Ascending aorta (tissue), 2 donors: ENCODE results near the gene LENG8. TPM values are rescaled to one million over a fixed set of nuclear protein-coding genes. Genes with fewer than 3 reads are reported as not detected.
"Not testable (repeated sequence)": the region's sequence is repeated elsewhere in the genome, so short reads cannot be mapped to it uniquely, and the experiment has no call there.

Experiments
- DNase-seq, 2 donors: peaks; one replicate each; pipeline ENCODE4 v3.0.0-alpha.2; 2019; ENCODE audit warnings: low spot score in 2 of 2
- H3K27ac ChIP-seq, 2 donors: fragments of 200-600 bp; sonication (generic); one replicate each; pipeline ENCODE4 v1.5.1; 2016 to 2017; ENCODE audit warnings: mild to moderate bottlenecking in 1 of 2
- H3K27me3 ChIP-seq: fragments of 200-600 bp; sonication (generic); one replicate; pipeline ENCODE4 v1.5.1; 2017
- H3K36me3 ChIP-seq, 2 donors: fragments of 200-600 bp; sonication (generic); one replicate each; pipeline ENCODE4 v1.5.1; 2016
- H3K4me1 ChIP-seq, 2 donors: fragments of 200-600 bp; sonication (generic); one replicate each; pipeline ENCODE4 v1.5.1; 2016 to 2017; ENCODE audit warnings: mild to moderate bottlenecking in 1 of 2
- H3K4me3 ChIP-seq, 2 donors: fragments of 200-600 bp; sonication (generic); one replicate each; pipeline ENCODE4 v1.5.1; 2016 to 2017; ENCODE audit warnings: mild to moderate bottlenecking in 1 of 2
- H3K9me3 ChIP-seq, 2 donors: fragments of 200-600 bp; sonication (generic); one replicate each; pipeline ENCODE4 v1.5.1; 2016
- intact Hi-C: fragments of 100-400 bp; cut with DNase I; formaldehyde crosslinking; loops from one replicate; pipeline ENCODE4 v1.15.1; 2023
- total RNA-seq: library from RNA; depleted of rRNA; stranded (reverse); fragments of >200 nt; gene quantifications from one replicate; pipeline ENCODE4 v1.1.0, GENCODE V29; 2016
- TF ChIP-seq, protein P1 (sequence below), 3 experiments: fragments of 200-600 bp in 2 of 3; fragments of 450-650 bp in 1 of 3; sonication (generic) in 2 of 3; IDR thresholded peaks; one replicate each; pipeline ENCODE4 v1.5.1; 2016 to 2019; ENCODE audit warnings: antibody characterized with exemption in 3 of 3, mild to moderate bottlenecking in 1 of 3, moderate library complexity in 1 of 3

The LENG8 gene
- total RNA-seq, 1 donor from 2014 or later: 402 TPM

DNA sequence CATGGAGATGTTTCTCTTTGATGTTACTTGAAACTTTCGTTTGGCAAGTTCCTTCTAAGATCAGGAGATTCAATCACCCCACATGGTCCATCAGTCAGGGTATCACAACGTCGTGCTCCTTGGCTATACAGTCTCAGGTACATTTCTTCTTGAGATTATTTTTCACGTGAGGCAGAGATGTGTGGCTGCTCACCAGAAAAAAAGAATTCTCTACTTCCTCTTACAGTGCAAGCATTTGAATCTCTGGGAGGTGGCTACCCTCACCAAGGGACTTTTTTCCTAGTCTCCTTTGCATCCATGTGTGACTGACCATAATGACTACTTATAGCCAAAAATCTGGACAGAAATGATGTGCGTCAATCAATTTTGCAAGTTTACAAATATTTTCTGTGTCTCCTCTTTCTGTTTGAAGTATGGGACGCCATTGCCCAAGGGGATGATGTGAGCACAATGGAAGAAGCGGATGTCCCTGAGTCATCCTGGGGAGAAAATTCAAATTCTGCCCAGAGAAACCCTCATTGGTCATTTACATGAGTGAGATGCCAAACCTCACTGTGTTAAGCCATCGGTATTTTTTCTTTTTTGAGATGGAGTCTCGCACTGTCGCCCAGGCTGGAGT, 45.1 kb downstream of the LENG8 start:
- H3K27me3 ChIP-seq: no peaks in the 10 kb centered on the region
- DNase-seq: no peak
- no peaks in the 10 kb centered on the region for H3K36me3 ChIP-seq
- H3K4me3 ChIP-seq: no peak overlapping the region
- H3K4me1 ChIP-seq: no peaks in the 10 kb centered on the region
- no peaks in the 10 kb centered on the region for H3K9me3 ChIP-seq
- H3K27ac ChIP-seq: no peak overlapping the region
- intact Hi-C loops: no loop called here
- TF ChIP-seq, protein P1, sequence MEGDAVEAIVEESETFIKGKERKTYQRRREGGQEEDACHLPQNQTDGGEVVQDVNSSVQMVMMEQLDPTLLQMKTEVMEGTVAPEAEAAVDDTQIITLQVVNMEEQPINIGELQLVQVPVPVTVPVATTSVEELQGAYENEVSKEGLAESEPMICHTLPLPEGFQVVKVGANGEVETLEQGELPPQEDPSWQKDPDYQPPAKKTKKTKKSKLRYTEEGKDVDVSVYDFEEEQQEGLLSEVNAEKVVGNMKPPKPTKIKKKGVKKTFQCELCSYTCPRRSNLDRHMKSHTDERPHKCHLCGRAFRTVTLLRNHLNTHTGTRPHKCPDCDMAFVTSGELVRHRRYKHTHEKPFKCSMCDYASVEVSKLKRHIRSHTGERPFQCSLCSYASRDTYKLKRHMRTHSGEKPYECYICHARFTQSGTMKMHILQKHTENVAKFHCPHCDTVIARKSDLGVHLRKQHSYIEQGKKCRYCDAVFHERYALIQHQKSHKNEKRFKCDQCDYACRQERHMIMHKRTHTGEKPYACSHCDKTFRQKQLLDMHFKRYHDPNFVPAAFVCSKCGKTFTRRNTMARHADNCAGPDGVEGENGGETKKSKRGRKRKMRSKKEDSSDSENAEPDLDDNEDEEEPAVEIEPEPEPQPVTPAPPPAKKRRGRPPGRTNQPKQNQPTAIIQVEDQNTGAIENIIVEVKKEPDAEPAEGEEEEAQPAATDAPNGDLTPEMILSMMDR (IDR thresholded peaks at IDR 0.05): no peak

DNA sequence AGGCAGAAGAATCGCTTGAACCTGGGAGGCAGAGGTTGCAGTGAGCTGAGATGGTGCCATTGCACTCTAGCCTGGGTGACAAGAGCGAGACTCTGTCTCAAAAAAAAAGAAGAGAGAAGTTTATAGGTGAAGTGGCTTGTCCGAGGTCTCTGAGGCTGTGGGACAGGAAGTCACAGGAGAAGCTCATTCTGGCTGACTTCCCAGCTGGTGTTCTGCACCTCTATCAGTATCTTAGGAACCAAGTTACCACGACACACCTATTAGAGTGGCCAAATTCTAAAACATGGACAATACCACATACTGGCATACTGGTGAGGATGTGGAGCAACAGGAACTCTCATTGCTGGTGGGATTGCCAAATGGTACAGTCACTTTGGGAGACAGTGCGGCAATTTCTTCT, 46.3 kb downstream of the LENG8 start:
- H3K27ac ChIP-seq, DNase-seq, H3K9me3 ChIP-seq, H3K4me1 ChIP-seq, H3K4me3 ChIP-seq, H3K36me3 ChIP-seq, H3K27me3 ChIP-seq, intact Hi-C loops: not testable (repeated sequence)

DNA sequence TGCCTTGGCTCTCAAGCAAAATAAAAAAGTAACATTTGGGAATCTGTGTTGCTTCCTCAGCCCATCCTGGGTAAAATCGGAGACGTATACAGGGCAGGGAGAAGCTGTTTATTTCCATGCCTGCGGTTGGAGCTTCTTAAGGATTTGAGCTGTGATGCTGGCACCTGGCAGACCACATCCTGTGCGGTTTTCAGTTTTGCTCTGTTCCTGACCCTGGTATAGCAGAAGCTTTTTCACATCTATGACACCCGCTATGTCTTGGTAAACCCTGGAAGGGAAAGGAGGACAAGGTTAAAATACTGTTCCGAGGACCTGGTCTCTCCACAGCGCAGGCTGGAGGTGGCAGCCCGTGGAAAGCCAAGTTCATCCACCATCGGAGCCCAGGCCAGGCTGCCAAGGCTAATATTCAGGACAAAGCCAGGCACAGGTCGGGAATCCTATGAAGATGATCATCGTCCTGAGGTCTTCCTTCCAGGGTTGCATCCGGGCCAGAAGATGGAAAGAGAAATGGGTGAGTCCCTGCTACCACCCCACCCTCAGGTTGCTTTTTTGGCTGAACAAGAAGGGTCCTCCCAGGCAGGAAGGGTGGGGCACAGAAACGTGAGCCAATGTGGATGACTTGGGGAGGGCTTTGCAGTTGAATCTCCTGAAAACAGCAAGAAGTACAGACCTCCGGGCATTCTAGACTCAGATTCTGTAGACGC, 48.9 kb downstream of the LENG8 start:
- H3K27me3 ChIP-seq, DNase-seq, H3K36me3 ChIP-seq, intact Hi-C loops, H3K4me1 ChIP-seq, H3K27ac ChIP-seq, H3K4me3 ChIP-seq, H3K9me3 ChIP-seq: not testable (repeated sequence)

DNA sequence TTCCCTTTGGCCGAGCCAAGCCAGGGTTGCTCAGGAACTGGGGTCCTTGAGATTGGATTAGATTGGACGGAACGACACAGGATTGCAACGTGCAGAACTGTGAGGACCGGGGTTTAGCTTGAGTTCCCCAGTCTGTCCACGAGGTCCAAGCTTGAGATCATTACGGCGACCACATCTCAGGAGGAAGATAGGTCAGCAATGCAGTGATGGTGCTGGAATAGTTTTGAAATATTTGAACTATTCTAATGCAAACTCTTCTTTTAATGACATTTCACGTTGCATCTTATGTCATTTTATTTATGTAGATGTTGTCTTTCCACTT, 49.4 kb downstream of the LENG8 start:
- H3K27ac ChIP-seq, H3K4me3 ChIP-seq, H3K4me1 ChIP-seq, DNase-seq, H3K27me3 ChIP-seq, H3K36me3 ChIP-seq, intact Hi-C loops, H3K9me3 ChIP-seq: not testable (repeated sequence)

DNA sequence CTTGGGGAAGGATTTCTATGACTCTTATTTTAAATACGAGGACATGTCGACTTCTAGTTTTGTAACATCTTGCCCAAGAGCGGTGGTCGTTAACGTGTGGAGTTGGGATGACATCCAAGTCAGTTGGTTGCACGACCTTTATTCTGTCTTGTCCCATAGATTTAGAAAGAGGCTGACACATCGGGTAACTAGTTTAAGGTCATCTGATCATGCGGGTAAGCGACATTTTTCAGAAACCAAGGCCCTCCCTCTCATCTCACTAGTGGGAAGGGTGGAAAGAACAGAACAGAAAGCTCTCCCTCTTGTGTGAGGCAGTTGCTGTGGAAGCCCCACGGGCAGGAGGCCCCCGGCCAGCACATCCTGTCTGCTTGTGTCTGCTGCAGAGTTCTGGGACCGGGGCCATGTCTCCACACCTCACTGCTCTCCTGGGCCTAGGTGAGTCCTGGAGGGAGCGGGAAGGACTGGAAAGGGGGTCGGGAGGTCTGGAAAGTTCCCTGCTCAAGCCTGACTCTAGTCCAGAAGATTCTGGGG, 53.6 kb downstream of the LENG8 start, which contains the start of gene LAIR2:
Gene LAIR2 (plus strand): TSS at position 314 of the 531 bp plus-strand sequence. CDS start 88 bp downstream, at position 402.
- no peak within 1 kb of the TSS for H3K4me3 ChIP-seq
- H3K36me3 ChIP-seq: no peaks in the 10 kb centered on the region
- H3K27ac ChIP-seq: no peak within 1 kb of the TSS
- TF ChIP-seq, protein P1 (IDR thresholded peaks at IDR 0.05): no peak
- H3K9me3 ChIP-seq: no peaks in the 10 kb centered on the region
- intact Hi-C loops: no loop called here
- DNase-seq: no peak
- no peaks in the 10 kb centered on the region for H3K4me1 ChIP-seq
- H3K27me3 ChIP-seq: no peaks in the 10 kb centered on the region

DNA sequence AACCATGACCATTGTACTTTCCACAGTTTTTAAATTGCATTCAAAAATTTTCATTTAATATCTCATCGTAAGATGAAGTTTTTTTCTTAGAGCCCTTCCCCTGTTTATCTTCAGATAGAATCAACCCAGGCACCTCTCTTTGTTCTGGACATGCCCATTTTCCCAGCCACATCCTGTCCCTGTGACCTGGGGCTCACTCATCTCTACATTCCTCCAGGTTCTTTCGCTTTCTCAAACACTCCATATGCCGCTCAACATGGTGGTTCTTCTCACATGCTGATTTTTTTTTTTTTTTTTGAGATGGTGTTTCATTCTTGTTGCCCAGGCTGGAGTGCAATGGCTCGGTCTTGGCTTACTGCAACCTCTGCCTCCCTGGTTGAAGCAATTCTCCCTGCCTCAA, 56.5 kb downstream of the LENG8 start:
- H3K4me3 ChIP-seq, H3K36me3 ChIP-seq, H3K27me3 ChIP-seq, intact Hi-C loops, H3K27ac ChIP-seq, H3K4me1 ChIP-seq, H3K9me3 ChIP-seq, DNase-seq: not testable (repeated sequence)

DNA sequence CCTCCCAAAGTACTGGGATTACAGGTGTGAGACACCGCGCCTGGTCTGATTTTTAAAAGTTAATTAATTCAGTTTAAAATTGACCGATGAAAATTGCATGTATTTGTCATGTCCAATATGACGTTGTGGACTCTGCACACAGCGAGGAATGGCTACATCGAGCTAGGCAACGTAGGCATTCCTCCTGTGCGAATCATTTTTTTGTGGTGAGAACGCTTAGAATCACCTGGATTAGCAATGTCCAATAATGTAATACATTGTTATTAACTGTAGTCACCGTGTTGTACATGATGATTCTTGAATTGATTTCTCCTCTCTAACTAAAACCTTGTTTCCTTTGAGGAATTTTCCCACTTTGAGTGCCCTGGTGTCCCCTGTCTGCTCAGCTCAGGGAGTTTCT, 57.1 kb downstream of the LENG8 start:
- intact Hi-C loops: no loop called here
- no peaks in the 10 kb centered on the region for H3K4me1 ChIP-seq
- TF ChIP-seq, protein P1 (IDR thresholded peaks at IDR 0.05): no peak
- no peaks in the 10 kb centered on the region for H3K36me3 ChIP-seq
- DNase-seq: no peak
- H3K27ac ChIP-seq: no peak overlapping the region
- H3K27me3 ChIP-seq: no peaks in the 10 kb centered on the region
- H3K4me3 ChIP-seq: no peak overlapping the region
- no peaks in the 10 kb centered on the region for H3K9me3 ChIP-seq

DNA sequence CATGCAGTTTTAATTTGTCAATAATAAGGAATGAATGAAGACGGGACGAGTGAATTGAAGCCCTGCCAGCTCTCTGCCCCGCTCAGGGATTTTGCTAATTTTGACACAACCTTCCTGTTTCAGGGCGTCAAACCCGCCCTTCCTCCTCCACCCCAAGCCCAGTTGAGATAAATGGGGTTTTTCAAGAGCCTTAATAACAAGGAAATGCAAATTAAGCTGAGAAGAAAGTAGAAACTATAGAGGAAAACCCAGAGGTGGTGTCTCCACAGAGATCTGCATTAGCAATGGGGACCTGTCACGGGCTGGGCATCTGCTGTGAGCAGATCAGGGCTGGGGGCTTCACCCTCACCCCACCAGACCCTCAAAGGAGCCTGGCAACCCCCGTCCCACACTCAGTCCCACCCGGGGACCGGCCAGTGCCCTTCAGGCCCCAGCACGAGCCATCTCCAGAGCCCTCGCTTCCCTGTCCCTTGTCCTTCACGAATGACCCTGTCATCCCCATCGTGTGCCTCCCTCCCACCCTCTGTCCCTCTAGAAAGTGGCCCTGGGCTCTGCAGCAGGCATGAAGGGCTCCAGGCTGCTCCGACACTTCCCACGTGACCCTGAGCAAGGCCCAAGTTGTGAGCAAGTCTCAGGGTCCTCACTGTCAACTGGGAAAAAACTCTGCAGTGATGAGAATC, 58.2 kb downstream of the LENG8 start:
- H3K27me3 ChIP-seq, H3K4me3 ChIP-seq, DNase-seq, H3K4me1 ChIP-seq, intact Hi-C loops, H3K9me3 ChIP-seq, H3K27ac ChIP-seq, H3K36me3 ChIP-seq: not testable (repeated sequence)
